Measurements from ENCODE around the gene G6PC1.

GRCh38 chr17:42893359-42893758 is 7.2 kb upstream of the G6PC1 start:
- TF ChIP-seq, protein P1, sequence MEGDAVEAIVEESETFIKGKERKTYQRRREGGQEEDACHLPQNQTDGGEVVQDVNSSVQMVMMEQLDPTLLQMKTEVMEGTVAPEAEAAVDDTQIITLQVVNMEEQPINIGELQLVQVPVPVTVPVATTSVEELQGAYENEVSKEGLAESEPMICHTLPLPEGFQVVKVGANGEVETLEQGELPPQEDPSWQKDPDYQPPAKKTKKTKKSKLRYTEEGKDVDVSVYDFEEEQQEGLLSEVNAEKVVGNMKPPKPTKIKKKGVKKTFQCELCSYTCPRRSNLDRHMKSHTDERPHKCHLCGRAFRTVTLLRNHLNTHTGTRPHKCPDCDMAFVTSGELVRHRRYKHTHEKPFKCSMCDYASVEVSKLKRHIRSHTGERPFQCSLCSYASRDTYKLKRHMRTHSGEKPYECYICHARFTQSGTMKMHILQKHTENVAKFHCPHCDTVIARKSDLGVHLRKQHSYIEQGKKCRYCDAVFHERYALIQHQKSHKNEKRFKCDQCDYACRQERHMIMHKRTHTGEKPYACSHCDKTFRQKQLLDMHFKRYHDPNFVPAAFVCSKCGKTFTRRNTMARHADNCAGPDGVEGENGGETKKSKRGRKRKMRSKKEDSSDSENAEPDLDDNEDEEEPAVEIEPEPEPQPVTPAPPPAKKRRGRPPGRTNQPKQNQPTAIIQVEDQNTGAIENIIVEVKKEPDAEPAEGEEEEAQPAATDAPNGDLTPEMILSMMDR (IDR thresholded peaks at IDR 0.05) = no peak
- no peak for TF ChIP-seq POLR2A (IDR thresholded peaks at IDR 0.05)

Data from uterus (tissue), 2 donors.